CD8-positive, alpha-beta memory T cell (primary cell): ENCODE results near the gene UBE2L6. TPM values are rescaled to one million over a fixed set of nuclear protein-coding genes. Genes with fewer than 3 reads are reported as not detected.

Source experiments
- CTCF ChIA-PET: fragments of 350-600 bp; sonication (Branson Sonifier 250); formaldehyde crosslinking; loops from one replicate; lab custom pipeline; 2021; ENCODE audit warnings: antibody characterized with exemption; lab: Charles Lee
- POLR2A ChIA-PET: fragments of 350-600 bp; sonication (Branson Sonifier 250); formaldehyde crosslinking; loops from one replicate; lab custom pipeline; 2021; ENCODE audit warnings: antibody characterized with exemption; lab: Charles Lee
- DNase-seq, 5 donors: peaks; one replicate each; pipeline versions ENCODE4 v3.0.0 to v3.0.0-alpha.2; 2020 to 2022; ENCODE audit warnings: mixed read lengths in 1 of 5
- H3K27ac ChIP-seq: one replicate; pipeline ENCODE4 v1.7.0; 2013; ENCODE audit warnings: low read depth, mild to moderate bottlenecking, low read length, moderate library complexity
- H3K27me3 ChIP-seq: 2 replicates; pipeline ENCODE4 v1.7.0; 2013; ENCODE audit warnings: low read length, mild to moderate bottlenecking; ENCODE audit not compliant: insufficient read depth, poor library complexity, severe bottlenecking
- H3K36me3 ChIP-seq: 2 replicates; pipeline ENCODE4 v1.7.0; 2013; ENCODE audit warnings: mild to moderate bottlenecking, low read length, moderate library complexity; ENCODE audit not compliant: insufficient read depth
- H3K4me1 ChIP-seq: 2 replicates; pipeline ENCODE4 v1.7.0; 2013; ENCODE audit warnings: mild to moderate bottlenecking, low read length, moderate library complexity; ENCODE audit not compliant: insufficient read depth
- H3K4me3 ChIP-seq: 2 replicates; pipeline ENCODE4 v1.7.0; 2013; ENCODE audit warnings: mild to moderate bottlenecking, low read length
- H3K9me3 ChIP-seq: 2 replicates; pipeline ENCODE4 v1.7.0; 2013; ENCODE audit warnings: mild to moderate bottlenecking, low read length
- H3K27ac Mint-ChIP-seq, 8 donors: one replicate each; pipeline ENCODE4 v1.8.0; 2020 to 2021; ENCODE audit warnings: mixed read lengths in 8 of 8, mild to moderate bottlenecking in 6 of 8, inconsistent platforms in 3 of 8, moderate library complexity in 3 of 8
- H3K27me3 Mint-ChIP-seq, 2 donors: one replicate each; pipeline ENCODE4 v1.8.0; 2020 to 2021; ENCODE audit warnings: mixed read lengths in 2 of 2, mild to moderate bottlenecking in 1 of 2, moderate library complexity in 1 of 2
- H3K36me3 Mint-ChIP-seq, 3 donors: one replicate each; pipeline ENCODE4 v1.8.0; 2020 to 2021; ENCODE audit warnings: mixed read lengths in 3 of 3, inconsistent platforms in 1 of 3, mild to moderate bottlenecking in 1 of 3
- H3K4me1 Mint-ChIP-seq, 3 donors: one replicate each; pipeline ENCODE4 v1.8.0; 2020 to 2021; ENCODE audit warnings: mixed read lengths in 3 of 3, inconsistent platforms in 1 of 3, mild to moderate bottlenecking in 1 of 3
- H3K4me3 Mint-ChIP-seq, 7 donors: one replicate each; pipeline ENCODE4 v1.8.0; 2020 to 2021; ENCODE audit warnings: mixed read lengths in 7 of 7, mild to moderate bottlenecking in 6 of 7, moderate library complexity in 4 of 7, inconsistent platforms in 2 of 7
- H3K9me3 Mint-ChIP-seq, 5 donors: one replicate each; pipeline ENCODE4 v1.8.0; 2020 to 2022; ENCODE audit warnings: mixed read lengths in 5 of 5, mild to moderate bottlenecking in 3 of 5, moderate library complexity in 2 of 5, inconsistent platforms in 1 of 5
- polyA plus RNA-seq: library from polyadenylated mRNA; unstranded; fragments of 300-500 nt; fragmentation: Illumina TruSeq; gene quantifications from one replicate; pipeline ENCODE4 v1.2.3, GENCODE V29; 2021
- total RNA-seq, 2 experiments: library from RNA; stranded (reverse); gene quantifications; one replicate each; pipeline ENCODE4 v1.2.3, GENCODE V29; 2021

Gene UBE2L6
- total and polyA plus RNA-seq, 3 experiments from 2014 or later: 74.9 to 286 (median 79.2) TPM

DNA sequence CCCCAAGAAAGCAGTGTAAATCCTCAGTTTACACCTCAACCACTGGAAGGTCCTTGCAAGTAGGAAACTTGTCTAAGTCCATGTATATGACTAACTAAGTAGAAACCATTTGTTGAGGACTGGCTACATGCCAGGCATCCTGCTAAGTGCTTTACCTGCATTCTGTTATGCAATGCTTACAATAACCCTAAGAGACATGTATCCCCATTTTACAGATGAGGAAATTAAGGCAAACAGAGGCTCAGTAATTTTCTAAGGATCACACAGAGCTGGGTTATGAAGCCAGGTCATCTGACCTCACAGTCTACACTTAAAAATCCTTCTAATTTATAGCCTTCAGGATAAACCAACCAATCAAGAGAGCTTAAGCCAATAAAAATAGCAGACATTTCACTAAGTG, 38.5 kb downstream of the UBE2L6 start:
- Mint-ChIP-seq H3K27me3 (peaks cover 0 to 3% of the 10 kb centered on the region in 2 donors), H3K27ac (peak overlapping the region in 3 of 8 donors; percentile 19 to 43 (median 40)), H3K4me3 (peak overlapping the region in 4 of 7 donors; percentile 13 to 44 (median 30)), H3K9me3 (no peaks in the 10 kb centered on the region), H3K4me1 (peaks cover 26 to 41% (median 35%) of the 10 kb centered on the region in 3 donors), H3K36me3 (peaks cover 0 to 28% (median 5%) of the 10 kb centered on the region in 3 donors)
- Histone ChIP-seq H3K27ac (no peak overlapping the region), H3K4me3 (no peak overlapping the region), H3K4me1 (peaks cover 19% of the 10 kb centered on the region), H3K36me3 (peaks cover 10% of the 10 kb centered on the region), H3K9me3 (no peaks in the 10 kb centered on the region), H3K27me3 (no peaks in the 10 kb centered on the region)
- ChIA-PET CTCF (interaction anchor here (0.9 to 20.0 kb wide), 9 partner anchors 13 to 103 kb away, joined by 3 to 498 read pairs (median 4); partner anchors contain the start of genes RTN4RL2, SLC43A1, SLC43A3 and UBE2L6), POLR2A (interaction anchor here (1.4 kb wide), 1 partner anchor 36 kb away, joined by 5 read pairs; no protein-coding TSS in a partner anchor)
- DNase-seq: no peak

GRCh38 chr11:57527056-57527631, 40.3 kb downstream of the UBE2L6 start:
- POLR2A ChIA-PET: interaction anchor here (0.5 to 3.0 kb wide), 3 partner anchors 34 to 70 kb away, joined by 5 to 11 read pairs (median 5); no protein-coding TSS in a partner anchor
- Mint-ChIP-seq H3K4me1 (peaks cover 26 to 41% (median 35%) of the 10 kb centered on the region in 3 donors), H3K27ac (peak overlapping the region in 6 of 8 donors; percentile 35 to 68 (median 54)), H3K9me3 (no peaks in the 10 kb centered on the region), H3K4me3 (peak overlapping the region in 1 of 7 donors; percentile 76), H3K27me3 (peaks cover 0 to 2% of the 10 kb centered on the region in 2 donors), H3K36me3 (peaks cover 0 to 28% (median 5%) of the 10 kb centered on the region in 3 donors)
- peak; percentile 52 to 76 (median 67) for DNase-seq
- Histone ChIP-seq H3K4me3 (no peak overlapping the region), H3K27me3 (no peaks in the 10 kb centered on the region), H3K36me3 (peaks cover 10% of the 10 kb centered on the region), H3K9me3 (no peaks in the 10 kb centered on the region), H3K27ac (no peak overlapping the region), H3K4me1 (peaks cover 19% of the 10 kb centered on the region)
- CTCF ChIA-PET: interaction anchor here (0.7 to 20.0 kb wide), 25 partner anchors 11 to 194 kb away, joined by 3 to 498 read pairs (median 4); partner anchors contain the start of genes MED19, RTN4RL2, SLC43A1 and TMX2

DNA sequence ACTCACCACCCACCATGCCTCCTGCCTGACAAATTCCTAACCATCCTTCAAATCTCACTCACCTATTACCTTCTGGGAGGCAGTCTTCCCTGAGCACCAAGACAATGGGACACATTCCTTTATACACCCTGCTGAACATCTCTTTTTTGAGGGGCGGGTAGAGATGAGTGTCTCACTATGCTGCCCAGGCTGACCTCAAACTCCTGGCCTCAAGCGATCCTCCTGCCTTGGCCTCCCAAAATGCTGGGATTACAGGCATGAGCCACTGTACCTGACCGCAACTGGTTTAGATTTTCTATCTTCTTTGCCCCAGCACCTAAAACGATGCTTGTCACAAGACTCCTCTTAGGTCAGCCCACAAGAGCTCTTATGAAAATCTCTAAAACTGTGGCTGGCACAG, 44.1 kb downstream of the UBE2L6 start:
- Histone ChIP-seq H3K27me3 (no peaks in the 10 kb centered on the region), H3K36me3 (peaks cover 4% of the 10 kb centered on the region), H3K4me3 (no peak overlapping the region), H3K4me1 (no peaks in the 10 kb centered on the region), H3K27ac (no peak overlapping the region), H3K9me3 (no peaks in the 10 kb centered on the region)
- POLR2A ChIA-PET: no interaction called here
- Mint-ChIP-seq H3K27me3 (peaks cover 0 to 3% of the 10 kb centered on the region in 2 donors), H3K27ac (peak overlapping the region in 1 of 8 donors; percentile 93), H3K4me3 (no peak overlapping the region), H3K9me3 (no peaks in the 10 kb centered on the region), H3K4me1 (peaks cover 3 to 7% (median 5%) of the 10 kb centered on the region in 3 donors), H3K36me3 (peaks cover 0 to 12% (median 5%) of the 10 kb centered on the region in 3 donors)
- no peak for DNase-seq
- CTCF ChIA-PET: interaction anchor here (1.5 to 20.0 kb wide), 2 partner anchors 28 to 43 kb away, joined by 3 to 498 read pairs; no protein-coding TSS in a partner anchor

GRCh38 chr11:57521116-57521515, 46.4 kb downstream of the UBE2L6 start:
- CTCF ChIA-PET: interaction anchor here (1.2 to 20.0 kb wide), 3 partner anchors 26 to 63 kb away, joined by 4 to 498 read pairs (median 7); no protein-coding TSS in a partner anchor
- H3K4me3 ChIP-seq: no peak overlapping the region
- peaks cover 2 to 3% (median 2%) of the 10 kb centered on the region in 3 donors for H3K4me1 Mint-ChIP-seq
- POLR2A ChIA-PET: no interaction called here
- H3K36me3 ChIP-seq: no peaks in the 10 kb centered on the region
- H3K27me3 ChIP-seq: no peaks in the 10 kb centered on the region
- no peak overlapping the region for H3K27ac Mint-ChIP-seq
- H3K27me3 Mint-ChIP-seq: peaks cover 0 to 3% of the 10 kb centered on the region in 2 donors
- H3K4me3 Mint-ChIP-seq: no peak overlapping the region
- H3K9me3 Mint-ChIP-seq: no peaks in the 10 kb centered on the region
- peaks cover 0 to 2% (median 2%) of the 10 kb centered on the region in 3 donors for H3K36me3 Mint-ChIP-seq
- no peak overlapping the region for H3K27ac ChIP-seq
- peaks cover 2% of the 10 kb centered on the region for H3K4me1 ChIP-seq
- no peak for DNase-seq
- no peaks in the 10 kb centered on the region for H3K9me3 ChIP-seq

DNA sequence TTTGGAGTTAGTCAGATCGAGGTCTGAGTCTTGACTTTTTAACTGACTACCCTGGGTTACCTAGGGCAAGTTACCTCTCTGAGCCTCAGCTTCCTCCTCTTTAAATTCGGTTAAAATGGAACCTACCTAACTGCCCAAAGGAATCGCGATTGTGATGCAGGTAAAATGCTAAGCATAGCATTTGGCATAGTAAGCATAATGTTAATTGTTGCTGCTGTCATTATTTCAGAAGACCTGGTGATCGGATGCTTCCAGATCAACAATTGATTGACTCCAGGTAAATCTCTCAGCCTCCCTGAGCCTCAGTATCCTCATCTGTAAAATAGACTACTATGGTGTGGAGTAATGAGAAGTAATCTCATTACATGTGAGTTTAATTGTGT, 51.4 kb downstream of the UBE2L6 start:
- no peak for DNase-seq
- H3K9me3 ChIP-seq: no peaks in the 10 kb centered on the region
- H3K27ac ChIP-seq: peak overlapping the region; percentile 61
- peaks cover 18% of the 10 kb centered on the region for H3K4me1 ChIP-seq
- Mint-ChIP-seq H3K4me1 (peaks cover 24 to 34% (median 32%) of the 10 kb centered on the region in 3 donors), H3K9me3 (no peaks in the 10 kb centered on the region), H3K27ac (peak overlapping the region; percentile 8 to 91 (median 84)), H3K4me3 (peak overlapping the region; percentile 97 to 99 (median 98)), H3K27me3 (peaks cover 0 to 3% of the 10 kb centered on the region in 2 donors), H3K36me3 (peaks cover 0 to 11% (median 0%) of the 10 kb centered on the region in 3 donors)
- POLR2A ChIA-PET: interaction anchor here (1.7 kb wide), 1 partner anchor 191 kb away, joined by 4 read pairs; no protein-coding TSS in a partner anchor
- H3K36me3 ChIP-seq: no peaks in the 10 kb centered on the region
- peak overlapping the region; percentile 86 for H3K4me3 ChIP-seq
- CTCF ChIA-PET: interaction anchor here (3.8 to 20.0 kb wide), 4 partner anchors 12 to 58 kb away, joined by 10 to 498 read pairs (median 66); partner anchors contain the start of genes RTN4RL2 and UBE2L6
- no peaks in the 10 kb centered on the region for H3K27me3 ChIP-seq

GRCh38 chr11:57515332-57516060, 52.0 kb downstream of the UBE2L6 start, which contains the start of gene SLC43A1:
SLC43A1 (minus strand) TSS chr11:57515702; CDS start chr11:57514111, 1,591 bp downstream.
- H3K4me1 ChIP-seq: peaks cover 18% of the 10 kb centered on the region
- no peaks in the 10 kb centered on the region for H3K27me3 ChIP-seq
- Mint-ChIP-seq H3K4me1 (peaks cover 24 to 36% (median 32%) of the 10 kb centered on the region in 3 donors), H3K36me3 (peaks cover 0 to 11% (median 0%) of the 10 kb centered on the region in 3 donors), H3K4me3 (peak within 1 kb of the TSS; percentile 97 to 99 (median 98)), H3K9me3 (no peaks in the 10 kb centered on the region), H3K27me3 (peaks cover 0 to 3% of the 10 kb centered on the region in 2 donors), H3K27ac (peak within 1 kb of the TSS; percentile 79 to 95 (median 90))
- no peaks in the 10 kb centered on the region for H3K36me3 ChIP-seq
- CTCF ChIA-PET: interaction anchor here (1.2 to 20.0 kb wide), 6 partner anchors 12 to 129 kb away, joined by 4 to 498 read pairs (median 32); partner anchors contain the start of genes RTN4RL2 and UBE2L6
- POLR2A ChIA-PET: interaction anchor here (0.7 to 1.7 kb wide), 2 partner anchors 22 to 190 kb away, joined by 4 read pairs; no protein-coding TSS in a partner anchor
- H3K4me3 ChIP-seq: peak within 1 kb of the TSS; percentile 86
- DNase-seq: peak in 1 of 5 donors; percentile 21
- peak within 1 kb of the TSS; percentile 61 for H3K27ac ChIP-seq
- H3K9me3 ChIP-seq: no peaks in the 10 kb centered on the region
